Measurements from ENCODE around the gene PCK2. TPM values are rescaled to one million over a fixed set of nuclear protein-coding genes. Genes with fewer than 3 reads are reported as not detected.
A peak's percentile ranks its signal among the peaks of the same experiment; 100 is the strongest.

Gene PCK2
- total RNA-seq, 4 donors from 2014 or later, result 74.4 to 238 (median 130) TPM

- WGBS, 2 donors (ENCODE audit: low coverage in 1 of 2), result 89% methylated on average over 2 of the region's 2 CpGs; no CpG with 5 or more reads in 1 of the 2 donors
- in situ Hi-C loops (cut with MboI; ENCODE audit: low pct_ligation_motif_present in 1 of 4, low pct_unique_long_range_greater_than_20kb in 1 of 4, low sequenced_read_pairs in 3 of 4), result no loop called here
- DNase-seq, result no peak
These were observed 6.0 kb upstream of the PCK2 start for GRCh38 chr14:24088095-24088494.

DNA sequence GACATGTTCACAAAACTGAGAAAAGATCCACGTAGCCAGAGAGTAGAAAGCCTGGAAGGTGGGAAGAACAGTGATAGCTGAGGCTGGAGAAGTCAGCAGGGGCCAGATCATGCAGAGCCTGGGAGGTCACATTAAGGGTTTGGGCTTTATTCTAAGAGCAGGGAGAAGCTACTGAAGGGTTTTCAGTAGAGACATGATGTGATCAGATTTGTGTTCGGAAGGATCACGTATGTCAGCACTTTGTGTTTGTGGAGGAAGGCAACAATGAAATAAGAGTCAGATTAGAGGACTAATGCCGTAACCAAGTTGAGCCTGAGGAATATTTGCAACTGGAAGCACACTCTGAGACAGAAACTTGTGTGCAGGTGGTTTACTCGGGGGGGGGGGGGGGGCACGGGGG, 4.2 kb upstream of the PCK2 start:
- TF ChIP-seq POLR2A (IDR thresholded peaks at IDR 0.05), result no peak
- no peak for TF ChIP-seq EP300 (IDR thresholded peaks at IDR 0.05; ENCODE audit: low read depth)
- no peak for TF ChIP-seq CTCF (IDR thresholded peaks at IDR 0.05)
- TF ChIP-seq POLR2AphosphoS5 (IDR thresholded peaks at IDR 0.05), result no peak
- DNase-seq, result no peak
- Histone ChIP-seq H3K27me3 (no peaks in the 10 kb centered on the region), H3K9me3 (no peaks in the 10 kb centered on the region), H3K4me1 (peaks cover 4 to 31% (median 14%) of the 10 kb centered on the region in 4 donors), H3K27ac (no peak overlapping the region), H3K4me3 (no peak overlapping the region), H3K36me3 (no peaks in the 10 kb centered on the region)
- in situ Hi-C loops (cut with MboI; ENCODE audit: low pct_ligation_motif_present in 1 of 4, low pct_unique_long_range_greater_than_20kb in 1 of 4, low sequenced_read_pairs in 3 of 4) (loop anchor here in 1 of 4 donors (5.0 kb wide), 1 partner anchor 33 kb away; no protein-coding TSS in a partner anchor), intact Hi-C loops (cut with DNase I; ENCODE audit: low total_unique reads) (loop anchor here (10.0 kb wide), 1 partner anchor 75 kb away; no protein-coding TSS in a partner anchor)
- 85 to 89% methylated on average over 3 to 6 of the region's 6 CpGs for WGBS, 2 donors (ENCODE audit: low coverage in 1 of 2)

More at GRCh38 chr14:24088095-24088494, 6.0 kb upstream of the PCK2 start:
- H3K36me3 ChIP-seq, result no peaks in the 10 kb centered on the region
- no peaks in the 10 kb centered on the region for H3K9me3 ChIP-seq
- H3K4me1 ChIP-seq, result peaks cover 0 to 23% (median 6%) of the 10 kb centered on the region in 4 donors
- no peak overlapping the region for H3K27ac ChIP-seq
- TF ChIP-seq CTCF (IDR thresholded peaks at IDR 0.05) (no peak), POLR2A (IDR thresholded peaks at IDR 0.05) (no peak), EP300 (IDR thresholded peaks at IDR 0.05; ENCODE audit: low read depth) (no peak)
- no peak overlapping the region for H3K4me3 ChIP-seq
- no peaks in the 10 kb centered on the region for H3K27me3 ChIP-seq
- intact Hi-C loops (cut with DNase I; ENCODE audit: low total_unique reads), result no loop called here

DNA sequence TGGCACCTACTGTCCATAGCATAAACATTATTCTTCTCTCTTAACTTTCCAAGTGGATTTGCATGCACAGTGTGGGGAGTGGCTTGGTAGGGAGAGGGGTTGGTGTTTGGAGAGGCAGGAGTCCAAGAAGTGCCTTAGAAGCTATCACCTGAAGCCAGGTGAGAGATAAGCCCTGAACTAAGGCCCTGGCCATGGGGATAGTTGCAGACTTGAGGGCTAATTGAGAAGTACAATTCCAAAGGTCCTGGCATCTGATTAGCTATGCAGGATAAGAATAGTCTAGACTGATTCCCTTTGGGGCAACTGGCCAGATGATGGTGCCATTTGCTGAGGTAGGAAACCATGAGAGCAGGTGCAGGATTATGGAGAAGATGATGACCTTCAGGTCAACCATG, 2.0 kb upstream of the PCK2 start:
- Histone ChIP-seq H3K4me3 (no peak overlapping the region), H3K4me1 (peaks cover 4 to 42% (median 19%) of the 10 kb centered on the region in 4 donors), H3K9me3 (no peaks in the 10 kb centered on the region), H3K36me3 (no peaks in the 10 kb centered on the region), H3K27ac (peak overlapping the region; percentile 92 to 99 (median 97)), H3K27me3 (no peaks in the 10 kb centered on the region)
- TF ChIP-seq EP300 (IDR thresholded peaks at IDR 0.05; ENCODE audit: low read depth), result no peak
- no peak for TF ChIP-seq CTCF (IDR thresholded peaks at IDR 0.05)
- no peak for TF ChIP-seq POLR2AphosphoS5 (IDR thresholded peaks at IDR 0.05)
- TF ChIP-seq POLR2A (IDR thresholded peaks at IDR 0.05), result no peak
- in situ Hi-C loops (cut with MboI; ENCODE audit: low pct_ligation_motif_present in 1 of 4, low pct_unique_long_range_greater_than_20kb in 1 of 4, low sequenced_read_pairs in 3 of 4), result loop anchor here in 1 of 4 donors (5.0 kb wide), 1 partner anchor 35 kb away; no protein-coding TSS in a partner anchor
- peak; percentile 43 for DNase-seq
- intact Hi-C loops (cut with DNase I; ENCODE audit: low total_unique reads), result loop anchor here (10.0 kb wide), 1 partner anchor 77 kb away; no protein-coding TSS in a partner anchor

- H3K36me3 ChIP-seq, result no peaks in the 10 kb centered on the region
- peak overlapping the region; percentile 92 to 99 (median 97) for H3K27ac ChIP-seq
- H3K4me3 ChIP-seq, result no peak overlapping the region
- intact Hi-C loops (cut with DNase I; ENCODE audit: low total_unique reads), result loop anchor here (10.0 kb wide), 1 partner anchor 78 kb away; no protein-coding TSS in a partner anchor
- no peaks in the 10 kb centered on the region for H3K9me3 ChIP-seq
- in situ Hi-C loops (cut with MboI; ENCODE audit: low pct_ligation_motif_present in 1 of 4, low pct_unique_long_range_greater_than_20kb in 1 of 4, low sequenced_read_pairs in 3 of 4), result loop anchor here in 1 of 4 donors (5.0 kb wide), 1 partner anchor 35 kb away; no protein-coding TSS in a partner anchor
- no peaks in the 10 kb centered on the region for H3K27me3 ChIP-seq
- no peak for TF ChIP-seq CTCF (IDR thresholded peaks at IDR 0.05)
- no peak for TF ChIP-seq EP300 (IDR thresholded peaks at IDR 0.05; ENCODE audit: low read depth)
- TF ChIP-seq POLR2AphosphoS5 (IDR thresholded peaks at IDR 0.05), result no peak
- no peak for TF ChIP-seq POLR2A (IDR thresholded peaks at IDR 0.05)
- peaks cover 4 to 42% (median 19%) of the 10 kb centered on the region in 4 donors for H3K4me1 ChIP-seq
- 80 to 92% methylated on average over 1 to 4 of the region's 4 CpGs for WGBS, 2 donors (ENCODE audit: low coverage in 1 of 2)
- DNase-seq, result no peak
These were observed 1.5 kb upstream of the PCK2 start for GRCh38 chr14:24092505-24093206.

Measured in transverse colon (tissue), 4 donors.